Measurements from ENCODE around the gene TNNC1. TPM values are rescaled to one million over a fixed set of nuclear protein-coding genes. Genes with fewer than 3 reads are reported as not detected.

TNNC1 gene
- total and polyA plus RNA-seq, 2 of the 13 experiments (the other 11 are each of a cell fraction or from before 2014, with no cell fraction given), result 11.8 to 36.4 TPM

DNA sequence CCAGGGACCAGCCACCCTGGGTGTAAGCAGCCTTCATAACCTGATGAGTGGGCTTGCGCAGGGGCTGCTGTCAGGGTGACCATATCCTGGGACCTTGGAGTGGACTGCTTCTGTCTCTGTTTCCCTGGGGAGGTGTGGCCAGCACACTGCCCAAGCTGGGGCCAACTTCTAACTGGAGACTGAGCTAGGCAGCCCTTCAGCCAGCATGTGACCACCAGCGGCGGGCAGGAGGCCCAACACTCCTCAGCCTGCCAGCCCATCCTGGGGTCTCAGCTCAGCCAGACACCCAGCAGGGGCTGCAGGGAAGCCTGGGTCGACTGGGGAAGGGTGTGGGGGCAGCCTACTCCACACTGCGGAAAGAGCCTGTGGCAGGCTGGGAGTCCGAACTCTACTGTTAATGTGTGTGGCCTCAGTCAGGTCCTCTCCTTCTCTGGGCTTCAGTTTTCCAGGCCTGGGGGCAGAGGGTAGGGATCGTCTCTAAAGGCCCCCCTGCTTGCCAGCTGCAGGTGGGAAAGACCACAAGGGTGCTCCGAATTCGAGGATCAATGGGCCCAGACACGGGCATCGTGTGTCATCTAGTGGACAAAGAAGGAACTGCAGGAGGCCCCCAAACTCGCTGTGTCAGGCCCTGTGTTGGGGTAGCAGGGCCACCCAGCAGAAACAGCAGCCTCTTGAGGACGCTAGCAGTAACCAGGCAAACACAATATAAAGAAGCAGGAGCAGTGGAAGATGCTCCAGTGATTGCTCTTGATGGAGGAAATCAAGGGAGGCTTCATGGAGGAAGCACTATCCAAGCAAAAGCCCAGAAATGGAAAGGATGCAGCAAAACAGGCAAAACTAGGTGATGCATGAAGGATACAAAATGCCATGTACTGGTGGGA, 7.0 kb downstream of the TNNC1 start (continued):
- TF ChIP-seq, protein P1, sequence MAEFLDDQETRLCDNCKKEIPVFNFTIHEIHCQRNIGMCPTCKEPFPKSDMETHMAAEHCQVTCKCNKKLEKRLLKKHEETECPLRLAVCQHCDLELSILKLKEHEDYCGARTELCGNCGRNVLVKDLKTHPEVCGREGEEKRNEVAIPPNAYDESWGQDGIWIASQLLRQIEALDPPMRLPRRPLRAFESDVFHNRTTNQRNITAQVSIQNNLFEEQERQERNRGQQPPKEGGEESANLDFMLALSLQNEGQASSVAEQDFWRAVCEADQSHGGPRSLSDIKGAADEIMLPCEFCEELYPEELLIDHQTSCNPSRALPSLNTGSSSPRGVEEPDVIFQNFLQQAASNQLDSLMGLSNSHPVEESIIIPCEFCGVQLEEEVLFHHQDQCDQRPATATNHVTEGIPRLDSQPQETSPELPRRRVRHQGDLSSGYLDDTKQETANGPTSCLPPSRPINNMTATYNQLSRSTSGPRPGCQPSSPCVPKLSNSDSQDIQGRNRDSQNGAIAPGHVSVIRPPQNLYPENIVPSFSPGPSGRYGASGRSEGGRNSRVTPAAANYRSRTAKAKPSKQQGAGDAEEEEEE (CRISPR knock-in tag; IDR thresholded peaks at IDR 0.05; ENCODE audit: borderline replicate concordance), result no peak
- TF ChIP-seq XRCC5 (optimal IDR thresholded peaks at IDR 0.05; ENCODE audit: low read length) (peak; percentile 59), SALL1 (CRISPR knock-in tag; IDR thresholded peaks at IDR 0.05) (peak; percentile 45; the same call in 1 of the 2 replicates), TGIF2 (CRISPR knock-in tag; IDR thresholded peaks at IDR 0.05) (no peak), ZNF678 (CRISPR knock-in tag; IDR thresholded peaks at IDR 0.05) (no peak), ZNF263 (CRISPR knock-in tag; IDR thresholded peaks at IDR 0.05) (peak; percentile 13; the same call in 1 of the 2 replicates), ELF3 (CRISPR knock-in tag; IDR thresholded peaks at IDR 0.05) (no peak; the same call in 1 of the 2 replicates), ZNF670 (CRISPR knock-in tag; IDR thresholded peaks at IDR 0.05; ENCODE audit: borderline replicate concordance) (no peak), KAT8 (CRISPR knock-in tag; IDR thresholded peaks at IDR 0.05) (peak; percentile 52; the same call in 1 of the 2 replicates), ZNF24 (IDR thresholded peaks at IDR 0.05) (0 out of 2 replicates have a peak, but pooled peaks have one; percentile 13), TFDP2 (CRISPR knock-in tag; IDR thresholded peaks at IDR 0.05) (0 out of 2 replicates have a peak, but pooled peaks have one; percentile 46), MAX (IDR thresholded peaks at IDR 0.05) (peak; percentile 49), RARA (CRISPR knock-in tag; IDR thresholded peaks at IDR 0.05) (0 out of 2 replicates have a peak, but pooled peaks have one; percentile 7), FIP1L1 (IDR thresholded peaks at IDR 0.05; ENCODE audit: borderline replicate concordance, insufficient read depth, low read depth, low read length) (no peak), MLXIP (CRISPR knock-in tag; IDR thresholded peaks at IDR 0.05; ENCODE audit: borderline replicate concordance) (no peak), FOXK2 (IDR thresholded peaks at IDR 0.05) (no peak), LCORL (IDR thresholded peaks at IDR 0.05) (no peak), LCORL (CRISPR knock-in tag; IDR thresholded peaks at IDR 0.05) (0 out of 2 replicates have a peak, but pooled peaks have one; percentile 71), SOX5 (CRISPR knock-in tag; IDR thresholded peaks at IDR 0.05; ENCODE audit: borderline replicate concordance) (peak; percentile 54; the same call in 1 of the 2 replicates), ZBTB20 (CRISPR knock-in tag; IDR thresholded peaks at IDR 0.05; ENCODE audit: borderline replicate concordance, low read depth) (no peak)
- TF ChIP-seq, protein P2, sequence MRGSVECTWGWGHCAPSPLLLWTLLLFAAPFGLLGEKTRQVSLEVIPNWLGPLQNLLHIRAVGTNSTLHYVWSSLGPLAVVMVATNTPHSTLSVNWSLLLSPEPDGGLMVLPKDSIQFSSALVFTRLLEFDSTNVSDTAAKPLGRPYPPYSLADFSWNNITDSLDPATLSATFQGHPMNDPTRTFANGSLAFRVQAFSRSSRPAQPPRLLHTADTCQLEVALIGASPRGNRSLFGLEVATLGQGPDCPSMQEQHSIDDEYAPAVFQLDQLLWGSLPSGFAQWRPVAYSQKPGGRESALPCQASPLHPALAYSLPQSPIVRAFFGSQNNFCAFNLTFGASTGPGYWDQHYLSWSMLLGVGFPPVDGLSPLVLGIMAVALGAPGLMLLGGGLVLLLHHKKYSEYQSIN (CRISPR knock-in tag; IDR thresholded peaks at IDR 0.05; ENCODE audit: borderline replicate concordance), result no peak

Data from HepG2 (cell line).